ENCODE results near the gene MAML3.

Gene MAML3

DNA sequence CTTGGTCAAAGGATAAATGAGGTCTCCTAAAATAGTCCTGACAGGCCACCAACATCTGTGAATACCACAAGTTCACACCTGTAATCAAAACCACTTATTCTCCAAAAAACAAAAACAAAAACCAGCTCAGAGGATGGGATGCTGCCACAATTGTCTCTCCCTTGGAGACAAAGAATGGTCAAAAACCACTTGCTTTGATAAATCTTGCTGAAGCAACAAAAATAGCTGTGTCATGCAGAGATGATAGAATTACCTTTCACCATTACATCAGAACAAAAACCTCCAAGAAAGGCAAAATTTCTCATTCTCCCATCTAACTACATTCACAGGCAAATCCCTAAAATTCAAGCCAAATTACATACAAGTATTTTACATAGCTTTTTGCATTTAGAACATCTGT, 180.4 kb downstream of the MAML3 start:
- no peak for DNase-seq (ENCODE audit: low read depth in 2 of 2)
- H3K4me3 ChIP-seq (replicated peaks in 1 of 2; ENCODE audit: low read depth in 2 of 2, low read length in 2 of 2) = no peak overlapping the region
- TF ChIP-seq CTCF (IDR thresholded peaks at IDR 0.05; ENCODE audit: low read depth, low read length) = no peak

DNA sequence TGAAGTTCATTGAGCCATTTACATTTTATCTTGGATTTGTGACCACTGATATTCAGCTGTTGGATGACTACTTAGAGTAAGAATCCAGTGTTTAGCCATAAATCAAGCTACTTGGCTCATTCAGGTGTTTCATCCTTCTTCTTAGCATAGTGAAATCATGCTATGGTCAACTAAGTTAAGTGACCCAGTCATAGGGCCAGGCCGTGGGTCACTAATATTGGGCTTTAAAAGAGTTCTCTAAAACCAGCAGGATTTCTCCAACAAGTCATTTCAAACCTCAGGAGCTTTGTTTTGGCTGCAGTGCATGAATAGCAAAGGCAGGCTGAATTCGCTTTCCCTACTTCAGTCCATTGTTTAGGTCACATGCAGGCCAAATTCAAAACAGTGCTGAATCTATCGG, 181.0 kb downstream of the MAML3 start:
- no peak for TF ChIP-seq CTCF (IDR thresholded peaks at IDR 0.05; ENCODE audit: low read depth, low read length)
- no peak overlapping the region for H3K4me3 ChIP-seq (replicated peaks in 1 of 2; ENCODE audit: low read depth in 2 of 2, low read length in 2 of 2)
- DNase-seq (ENCODE audit: low read depth in 2 of 2) = no peak

DNA sequence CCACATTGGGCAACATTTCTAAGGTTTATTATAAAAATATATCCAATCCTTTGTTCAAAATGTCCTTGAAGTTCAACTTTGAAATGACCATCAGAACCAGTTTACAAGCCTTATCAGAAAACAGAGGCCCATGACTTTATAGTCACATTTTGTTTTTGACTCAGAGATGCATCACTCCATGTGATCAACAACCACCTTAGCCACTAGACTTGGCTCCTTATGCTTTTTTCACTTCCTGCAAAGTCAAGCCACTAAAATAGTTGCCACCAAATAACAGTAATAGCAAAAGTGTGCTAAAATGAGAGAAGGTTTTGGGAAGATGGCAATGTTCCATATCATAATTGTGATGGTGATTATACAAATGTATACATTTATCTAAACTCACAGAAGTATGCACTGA, 181.7 kb downstream of the MAML3 start:
- DNase-seq (ENCODE audit: low read depth in 2 of 2) = no peak
- no peak for TF ChIP-seq CTCF (IDR thresholded peaks at IDR 0.05; ENCODE audit: low read depth, low read length)
- no peak overlapping the region for H3K4me3 ChIP-seq (replicated peaks in 1 of 2; ENCODE audit: low read depth in 2 of 2, low read length in 2 of 2)

GRCh38 chr4:139971111-139971510, 182.9 kb downstream of the MAML3 start:
- no peak for TF ChIP-seq CTCF (IDR thresholded peaks at IDR 0.05; ENCODE audit: low read depth, low read length)
- no peak for DNase-seq (ENCODE audit: low read depth in 2 of 2)
- no peak overlapping the region for H3K4me3 ChIP-seq (replicated peaks in 1 of 2; ENCODE audit: low read depth in 2 of 2, low read length in 2 of 2)

- DNase-seq (ENCODE audit: low read depth in 2 of 2) = no peak
- no peak for TF ChIP-seq CTCF (IDR thresholded peaks at IDR 0.05; ENCODE audit: low read depth, low read length)
- no peak overlapping the region for H3K4me3 ChIP-seq (replicated peaks in 1 of 2; ENCODE audit: low read depth in 2 of 2, low read length in 2 of 2)
Measured at GRCh38 chr4:139969635-139970266, 184.2 kb downstream of the MAML3 start.

DNA sequence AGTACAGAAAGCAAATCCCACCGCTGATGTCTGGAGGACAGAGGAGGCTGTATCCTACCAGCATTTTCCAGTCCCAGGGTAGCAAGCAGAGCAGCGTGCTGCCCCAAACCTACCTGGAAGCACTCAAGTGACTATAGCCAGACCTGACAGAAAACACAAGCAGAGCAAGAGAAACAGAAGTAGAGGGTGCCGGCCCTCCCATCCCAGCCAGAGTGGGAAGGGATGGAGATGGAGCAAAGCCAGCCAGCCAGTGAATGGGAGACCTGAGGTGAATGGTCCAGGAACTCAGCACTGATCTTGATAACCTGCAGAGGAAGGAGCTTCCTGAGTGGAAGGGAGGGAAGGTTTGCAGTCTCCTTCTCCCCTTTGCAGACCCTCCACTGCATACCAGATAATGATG, 185.2 kb downstream of the MAML3 start:
- H3K4me3 ChIP-seq (replicated peaks in 1 of 2; ENCODE audit: low read depth in 2 of 2, low read length in 2 of 2) = no peak overlapping the region
- TF ChIP-seq CTCF (IDR thresholded peaks at IDR 0.05; ENCODE audit: low read depth, low read length) = no peak
- DNase-seq (ENCODE audit: low read depth in 2 of 2) = no peak

DNA sequence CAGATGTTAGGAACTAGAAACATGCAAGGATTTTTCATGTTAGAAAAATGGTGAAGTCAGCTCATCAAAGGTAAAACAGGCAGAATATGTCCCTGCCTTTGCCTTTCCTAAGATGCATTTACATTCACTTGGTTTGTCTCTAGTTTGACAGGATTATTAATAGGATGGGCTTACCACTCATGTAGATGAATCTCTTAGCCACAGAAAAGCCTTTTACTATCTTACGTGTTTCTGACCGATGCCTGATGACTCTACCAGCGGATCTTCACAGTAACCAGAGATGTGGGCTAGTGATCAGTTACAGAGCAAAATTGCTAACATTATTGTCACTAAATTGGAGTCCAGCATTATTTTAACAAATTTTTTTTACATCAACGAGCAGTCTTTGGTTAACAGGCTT, 187.6 kb downstream of the MAML3 start:
- H3K4me3 ChIP-seq (replicated peaks in 1 of 2; ENCODE audit: low read depth in 2 of 2, low read length in 2 of 2) = no peak overlapping the region
- no peak for DNase-seq (ENCODE audit: low read depth in 2 of 2)
- TF ChIP-seq CTCF (IDR thresholded peaks at IDR 0.05; ENCODE audit: low read depth, low read length) = no peak
